Retinal pigment epithelial cell (primary cell): Measurements from ENCODE around the gene DPP6.

ENCODE experiments used
- DNase-seq: peaks from one replicate; pipeline ENCODE4 v3.0.0-alpha.2; 2010; ENCODE audit warnings: low read depth
- H3K4me3 ChIP-seq: 2 replicates; pipeline ENCODE4 v1.5.1; 2011; ENCODE audit warnings: mild to moderate bottlenecking, low read length, control low read depth, moderate library complexity
- TF ChIP-seq, protein P1 (sequence below): conservative IDR thresholded peaks from 2 replicates; pipeline ENCODE4 v1.5.1; 2011; ENCODE audit warnings: low read depth, low read length, control low read depth, inconsistent platforms

Gene DPP6

DNA sequence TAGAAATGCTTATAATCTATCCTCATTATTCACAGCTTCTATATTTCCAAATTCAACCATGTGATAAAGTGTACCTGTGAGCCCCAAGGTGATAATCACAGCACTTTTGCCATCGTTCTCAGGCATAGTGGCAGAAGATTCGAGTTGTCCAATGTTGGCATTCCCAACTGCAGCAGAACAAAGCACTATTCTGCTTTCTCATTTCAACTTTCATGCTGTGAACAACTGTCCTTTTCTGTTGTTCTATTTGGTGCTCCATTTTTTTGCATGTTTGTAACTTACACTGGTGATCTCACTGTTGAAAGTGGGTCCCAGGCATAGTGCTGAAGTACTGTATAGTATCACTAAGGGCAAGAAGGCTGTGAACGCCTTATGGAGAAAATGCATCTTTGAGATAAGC is 512.5 kb downstream of the DPP6 start:
- H3K4me3 ChIP-seq = no peak overlapping the region
- DNase-seq = no peak
- TF ChIP-seq, protein P1, sequence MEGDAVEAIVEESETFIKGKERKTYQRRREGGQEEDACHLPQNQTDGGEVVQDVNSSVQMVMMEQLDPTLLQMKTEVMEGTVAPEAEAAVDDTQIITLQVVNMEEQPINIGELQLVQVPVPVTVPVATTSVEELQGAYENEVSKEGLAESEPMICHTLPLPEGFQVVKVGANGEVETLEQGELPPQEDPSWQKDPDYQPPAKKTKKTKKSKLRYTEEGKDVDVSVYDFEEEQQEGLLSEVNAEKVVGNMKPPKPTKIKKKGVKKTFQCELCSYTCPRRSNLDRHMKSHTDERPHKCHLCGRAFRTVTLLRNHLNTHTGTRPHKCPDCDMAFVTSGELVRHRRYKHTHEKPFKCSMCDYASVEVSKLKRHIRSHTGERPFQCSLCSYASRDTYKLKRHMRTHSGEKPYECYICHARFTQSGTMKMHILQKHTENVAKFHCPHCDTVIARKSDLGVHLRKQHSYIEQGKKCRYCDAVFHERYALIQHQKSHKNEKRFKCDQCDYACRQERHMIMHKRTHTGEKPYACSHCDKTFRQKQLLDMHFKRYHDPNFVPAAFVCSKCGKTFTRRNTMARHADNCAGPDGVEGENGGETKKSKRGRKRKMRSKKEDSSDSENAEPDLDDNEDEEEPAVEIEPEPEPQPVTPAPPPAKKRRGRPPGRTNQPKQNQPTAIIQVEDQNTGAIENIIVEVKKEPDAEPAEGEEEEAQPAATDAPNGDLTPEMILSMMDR = no peak

DNA sequence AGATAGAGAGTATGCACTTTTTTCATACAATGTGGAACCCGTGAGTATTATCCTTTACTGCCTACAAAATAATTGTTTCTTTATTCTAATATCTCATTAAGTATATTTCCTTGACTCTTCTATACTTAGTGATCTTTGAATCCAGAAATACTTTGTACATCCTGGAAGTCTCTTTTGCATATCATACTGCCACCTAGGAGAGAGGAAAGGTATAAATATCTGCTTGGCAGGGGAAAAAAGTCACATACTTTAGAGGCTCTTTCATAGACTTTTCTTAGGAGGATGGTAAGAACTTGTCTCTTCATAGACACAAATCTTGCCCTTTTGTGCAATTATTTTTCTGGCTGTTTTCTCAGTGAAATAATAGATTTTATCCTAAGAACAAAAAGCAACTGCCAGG is 514.7 kb downstream of the DPP6 start:
- no peak overlapping the region for H3K4me3 ChIP-seq
- no peak for DNase-seq
- TF ChIP-seq, protein P1 = no peak

DNA sequence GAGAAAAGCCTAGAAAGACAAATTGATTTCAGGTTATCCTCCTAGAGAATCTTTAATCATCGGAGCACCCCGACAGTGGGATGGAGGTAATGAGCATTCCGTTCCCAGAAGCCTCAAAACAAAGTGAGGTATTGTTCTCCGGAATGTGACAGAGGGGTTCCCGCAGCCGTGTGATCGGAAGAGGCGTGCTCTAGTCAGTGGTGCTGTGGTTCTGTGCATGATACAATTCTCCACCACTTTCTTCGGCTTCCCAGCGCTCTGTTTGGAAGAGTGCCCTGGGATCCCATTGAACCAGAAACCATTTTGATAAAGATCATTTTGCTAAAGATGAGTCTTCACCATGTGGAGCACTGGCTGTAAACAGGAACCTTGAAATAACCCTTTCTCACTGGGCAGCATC is 516.1 kb downstream of the DPP6 start:
- no peak overlapping the region for H3K4me3 ChIP-seq
- TF ChIP-seq, protein P1 = no peak
- no peak for DNase-seq

DNA sequence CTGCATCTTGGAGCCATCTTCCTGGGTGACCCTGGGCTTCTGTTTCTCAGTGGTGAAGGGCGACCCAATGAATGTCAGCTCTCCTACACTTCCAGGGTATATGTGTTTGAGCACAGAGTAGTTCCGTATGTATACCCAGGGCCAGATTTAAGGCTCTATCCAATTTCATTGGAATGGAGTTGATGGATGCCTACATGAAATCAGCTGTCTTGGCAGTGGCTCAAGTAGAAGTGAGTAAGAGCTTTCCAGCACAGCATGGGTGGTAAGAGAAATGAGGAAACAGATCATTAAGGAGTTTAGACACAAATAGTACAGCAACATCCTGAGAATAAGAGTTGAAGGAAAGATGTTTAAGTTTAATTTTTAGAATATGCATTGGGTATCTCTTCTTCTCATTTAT is 517.7 kb downstream of the DPP6 start:
- TF ChIP-seq, protein P1 = no peak
- H3K4me3 ChIP-seq = no peak overlapping the region
- no peak for DNase-seq

DNA sequence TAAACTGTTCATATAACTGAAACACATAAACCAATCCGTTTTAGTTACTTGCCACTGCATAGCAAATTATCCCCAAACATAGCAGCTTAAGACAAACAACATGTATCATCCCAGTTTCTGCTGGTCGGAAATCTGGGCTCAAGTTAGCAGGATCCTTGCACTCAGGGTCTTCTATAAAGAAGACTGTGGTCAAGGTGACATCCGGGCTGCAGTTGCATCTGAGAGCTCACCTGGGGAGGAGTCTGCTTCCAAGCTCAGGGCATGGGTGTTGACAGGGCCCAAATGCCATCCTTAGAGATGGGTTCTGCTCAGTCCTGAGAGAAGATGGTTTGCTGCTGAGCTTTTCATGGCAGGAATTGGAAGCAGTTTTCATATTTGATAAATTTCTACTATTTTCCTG is 519.6 kb downstream of the DPP6 start:
- H3K4me3 ChIP-seq = no peak overlapping the region
- no peak for DNase-seq
- TF ChIP-seq, protein P1 = no peak

DNA sequence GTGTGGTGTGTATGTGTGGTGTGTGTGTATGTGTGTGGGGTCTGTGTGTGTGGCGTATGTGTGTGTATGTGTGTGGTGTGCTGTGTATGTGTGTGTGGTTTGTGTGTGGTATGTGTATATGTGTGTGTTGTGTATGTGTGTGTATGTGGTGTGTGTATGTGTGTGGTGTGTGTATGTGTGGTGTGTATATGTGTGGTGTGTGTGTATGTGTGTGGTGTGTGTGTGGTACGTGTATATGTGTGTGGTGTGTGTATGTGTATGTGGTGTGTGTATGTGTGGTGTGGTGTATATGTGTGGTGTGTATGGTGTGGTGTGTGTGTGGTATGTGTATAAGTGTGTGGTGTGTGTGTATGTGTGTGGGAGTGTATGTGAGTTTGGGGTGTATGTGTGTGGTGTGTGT is 522.0 kb downstream of the DPP6 start:
- DNase-seq = no peak
- TF ChIP-seq, protein P1 = no peak
- no peak overlapping the region for H3K4me3 ChIP-seq

DNA sequence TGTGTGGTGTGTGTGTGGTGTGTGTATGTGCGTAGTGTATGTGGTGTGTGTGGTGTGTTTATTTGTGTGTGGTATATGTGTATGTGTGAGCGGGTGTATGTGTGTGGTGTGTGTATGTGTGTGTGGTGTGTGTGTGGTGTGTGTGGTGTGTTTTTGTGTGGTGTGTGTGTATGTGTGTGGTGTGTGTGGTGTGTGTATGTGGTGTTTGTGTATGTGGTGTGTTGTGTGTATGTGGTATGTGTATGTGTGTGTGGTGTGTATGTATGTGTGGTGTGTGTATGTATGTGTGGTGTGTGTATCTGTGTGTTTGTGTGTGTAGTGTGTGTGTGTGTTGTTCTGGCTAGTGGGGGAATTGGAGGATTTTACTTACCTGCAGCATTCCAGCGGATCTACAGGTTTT is 523.3 kb downstream of the DPP6 start:
- DNase-seq = no peak
- TF ChIP-seq, protein P1 = no peak
- H3K4me3 ChIP-seq = no peak overlapping the region
